Inflammatory macrophage treated with lipopolysaccharide for 1 hour (primary cell): ENCODE data around the gene UVRAG.

Source experiments
- DNase-seq, 2 donors: peaks; one replicate each; pipeline ENCODE4 v3.0.0-alpha.2; 2020 to 2022

Gene UVRAG

DNA sequence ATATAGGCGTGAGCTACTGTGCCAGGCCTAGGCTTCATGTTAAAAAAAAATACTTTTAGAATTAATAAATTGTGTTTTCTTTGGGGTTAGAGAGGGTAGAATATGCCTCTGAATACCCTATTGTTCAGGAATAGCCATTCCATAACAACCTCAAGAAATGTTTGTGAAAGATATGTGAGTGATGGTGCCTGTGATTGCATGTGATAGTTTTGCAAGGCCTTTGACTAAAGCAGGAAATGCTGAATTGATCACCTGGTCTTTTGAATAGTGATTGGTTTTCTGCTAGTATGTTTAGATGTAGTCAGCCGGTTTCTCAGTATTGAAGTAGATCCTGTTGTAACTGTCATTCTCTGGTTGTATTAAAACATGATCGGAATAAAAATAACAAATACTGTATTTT, 73.4 kb downstream of the UVRAG start:
- peak in 1 of 2 donors; percentile 32 for DNase-seq

DNA sequence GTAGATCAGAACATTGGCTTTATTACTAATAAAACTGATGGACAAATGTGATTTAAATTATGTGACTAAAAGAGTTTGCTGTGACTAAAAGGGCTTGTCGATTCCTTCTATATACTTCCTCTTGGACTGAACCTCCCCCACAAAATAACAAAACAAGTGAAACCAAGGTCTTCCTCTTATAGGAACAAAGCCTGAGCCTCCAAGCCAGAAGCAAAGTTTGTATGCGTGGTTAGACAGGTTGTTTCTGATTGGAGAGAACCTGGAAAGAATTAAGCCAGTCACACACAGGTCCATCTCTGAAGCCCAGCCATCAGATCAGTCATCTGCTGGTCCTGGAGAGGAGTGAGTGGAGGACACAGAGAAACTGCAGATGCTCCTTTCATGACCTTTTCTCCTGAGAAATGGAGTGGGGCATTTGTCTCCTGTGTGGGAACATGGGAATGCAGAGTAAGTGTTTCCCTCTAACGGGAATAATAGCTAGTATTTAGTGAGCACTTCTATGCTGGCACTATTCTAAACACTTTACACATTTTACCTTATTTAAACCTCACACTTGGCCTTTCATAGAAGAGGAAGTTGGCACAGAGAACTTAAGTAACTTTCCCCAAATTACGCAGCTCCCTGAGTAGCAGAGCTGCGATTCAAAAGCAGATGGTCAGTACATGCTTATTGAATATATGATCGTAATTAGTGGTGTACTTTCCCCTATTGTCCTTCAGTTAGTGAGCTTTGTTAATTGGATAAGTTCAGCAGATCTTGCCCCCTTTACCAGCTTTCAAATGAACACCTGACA, 77.1 kb downstream of the UVRAG start:
- DNase-seq = peak; percentile 69 to 75

GRCh38 chr11:75893251-75893650, 78.2 kb downstream of the UVRAG start:
- peak in 1 of 2 donors; percentile 25 for DNase-seq

DNA sequence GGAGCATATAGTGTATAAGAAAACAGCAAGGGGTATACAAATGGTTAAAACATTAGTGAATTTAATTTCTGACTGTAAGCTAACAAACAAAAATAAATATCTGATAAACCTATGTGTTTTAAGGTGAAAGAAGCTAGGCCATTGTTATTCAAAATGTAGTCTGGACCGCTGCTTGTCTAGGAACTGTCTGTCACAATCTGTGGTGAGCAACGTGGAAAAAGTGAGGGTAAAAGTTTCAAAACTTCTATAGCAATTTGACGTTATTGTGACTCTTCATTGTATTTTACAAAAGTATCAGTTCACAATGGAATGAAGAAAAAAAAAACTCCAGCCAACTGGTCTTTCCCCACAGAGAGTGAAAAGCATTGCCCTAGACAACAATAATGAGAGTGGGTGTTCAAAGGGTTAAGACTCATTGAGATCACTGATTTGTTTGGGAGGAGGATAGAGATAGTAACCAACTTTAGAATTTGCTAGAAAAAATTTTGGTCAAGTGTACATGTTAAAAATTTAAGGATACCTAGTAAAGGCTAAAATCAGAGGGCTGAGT, 79.1 kb downstream of the UVRAG start:
- DNase-seq = no peak

DNA sequence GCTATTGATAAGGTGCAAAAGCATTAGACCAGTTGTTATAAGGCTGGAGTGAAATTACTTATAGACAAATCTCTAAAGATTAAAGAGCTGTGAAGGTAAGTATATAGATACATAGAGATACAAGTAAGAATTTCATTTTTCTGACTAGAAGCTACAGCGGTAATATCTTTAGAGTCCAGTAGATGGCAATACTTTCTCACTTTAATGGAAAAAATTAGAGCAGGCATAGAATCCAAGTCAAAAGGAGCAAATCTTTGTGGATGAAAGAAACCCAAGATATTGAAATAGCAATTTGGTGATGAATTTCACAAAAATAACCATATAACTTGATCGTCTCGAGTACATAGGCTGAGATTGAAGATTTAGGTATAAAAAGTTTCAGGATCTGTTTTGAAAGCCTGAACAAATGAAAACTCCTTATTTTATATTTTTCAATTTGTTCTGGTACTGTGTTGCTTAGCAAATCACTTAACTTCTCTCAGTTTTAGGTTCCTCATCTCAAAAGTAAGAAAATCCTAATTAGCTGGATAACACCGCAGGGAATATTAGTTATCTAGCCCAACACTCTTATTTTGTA, 81.9 kb downstream of the UVRAG start:
- peak; percentile 40 to 77 for DNase-seq

- no peak for DNase-seq
These were observed 83.9 kb downstream of the UVRAG start for GRCh38 chr11:75898871-75899270.

DNA sequence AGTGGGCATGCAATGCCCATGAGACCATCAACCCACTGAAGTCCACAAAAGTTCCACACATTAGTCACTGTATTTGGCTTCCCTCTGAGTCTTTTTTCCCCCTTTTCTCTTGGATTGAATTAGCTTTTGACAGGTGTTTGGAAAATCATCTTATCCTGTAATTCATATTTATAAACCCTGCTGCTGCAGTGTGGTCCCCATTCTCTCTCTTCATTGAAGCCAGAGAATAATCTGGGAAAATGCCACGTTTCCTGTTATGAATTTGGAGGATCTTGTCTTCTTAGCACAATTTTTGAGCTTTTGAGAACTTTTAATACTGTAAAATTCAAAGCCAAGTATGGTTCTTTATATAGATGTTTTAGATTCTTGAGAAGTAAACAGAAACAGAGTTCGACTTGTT, 84.8 kb downstream of the UVRAG start:
- no peak for DNase-seq

- no peak for DNase-seq
These were observed 85.8 kb downstream of the UVRAG start for GRCh38 chr11:75900848-75901247.

- no peak for DNase-seq
These were observed 87.6 kb downstream of the UVRAG start for GRCh38 chr11:75902631-75903030.

GRCh38 chr11:75903276-75903675, 88.3 kb downstream of the UVRAG start:
- no peak for DNase-seq

DNA sequence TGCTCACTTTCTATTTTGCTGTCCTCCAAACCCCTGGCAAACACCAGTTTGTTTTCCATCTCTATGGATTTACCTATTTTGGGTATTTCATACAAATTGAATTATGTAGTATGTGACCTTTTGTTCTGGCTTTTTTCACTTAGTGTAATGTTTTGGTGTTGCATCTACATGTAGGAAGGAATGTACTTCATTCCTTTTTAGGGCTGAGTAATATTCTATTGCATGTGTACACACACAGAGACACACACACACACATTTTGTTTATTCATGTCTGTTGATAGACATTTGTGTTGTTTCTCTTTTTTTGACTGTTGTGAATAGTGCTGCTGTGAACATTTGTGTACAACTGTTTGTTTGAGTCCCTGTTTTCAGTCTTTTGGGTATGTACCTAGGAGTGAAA, 90.4 kb downstream of the UVRAG start:
- DNase-seq = no peak

DNA sequence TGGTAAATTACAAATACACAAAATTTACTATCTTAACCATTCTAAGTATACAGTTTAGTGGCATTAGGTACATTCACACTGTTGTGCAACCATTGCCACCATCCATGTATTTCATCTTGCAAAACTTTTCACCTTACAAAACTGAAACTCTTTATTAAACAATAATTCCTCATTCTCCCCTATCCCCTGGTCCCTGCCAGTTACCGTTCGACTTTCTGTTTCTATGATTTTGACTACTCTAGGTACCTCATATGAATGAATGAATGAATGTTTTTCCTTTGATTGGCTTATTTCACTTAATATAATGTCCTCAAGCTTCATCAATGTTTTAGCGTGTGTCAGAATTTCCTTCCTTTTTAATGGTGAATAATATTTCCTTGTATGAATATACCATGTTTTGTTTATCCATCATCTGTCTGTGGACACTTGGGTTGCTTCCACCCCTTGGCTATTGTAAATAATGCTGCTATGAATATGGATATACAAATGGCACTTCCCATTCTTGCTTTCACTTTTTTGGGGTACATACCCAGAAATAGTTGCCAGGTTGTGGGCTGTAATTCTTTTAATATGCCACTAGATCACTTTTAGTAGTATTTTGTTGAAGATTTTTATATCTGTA, 93.0 kb downstream of the UVRAG start:
- no peak for DNase-seq

DNA sequence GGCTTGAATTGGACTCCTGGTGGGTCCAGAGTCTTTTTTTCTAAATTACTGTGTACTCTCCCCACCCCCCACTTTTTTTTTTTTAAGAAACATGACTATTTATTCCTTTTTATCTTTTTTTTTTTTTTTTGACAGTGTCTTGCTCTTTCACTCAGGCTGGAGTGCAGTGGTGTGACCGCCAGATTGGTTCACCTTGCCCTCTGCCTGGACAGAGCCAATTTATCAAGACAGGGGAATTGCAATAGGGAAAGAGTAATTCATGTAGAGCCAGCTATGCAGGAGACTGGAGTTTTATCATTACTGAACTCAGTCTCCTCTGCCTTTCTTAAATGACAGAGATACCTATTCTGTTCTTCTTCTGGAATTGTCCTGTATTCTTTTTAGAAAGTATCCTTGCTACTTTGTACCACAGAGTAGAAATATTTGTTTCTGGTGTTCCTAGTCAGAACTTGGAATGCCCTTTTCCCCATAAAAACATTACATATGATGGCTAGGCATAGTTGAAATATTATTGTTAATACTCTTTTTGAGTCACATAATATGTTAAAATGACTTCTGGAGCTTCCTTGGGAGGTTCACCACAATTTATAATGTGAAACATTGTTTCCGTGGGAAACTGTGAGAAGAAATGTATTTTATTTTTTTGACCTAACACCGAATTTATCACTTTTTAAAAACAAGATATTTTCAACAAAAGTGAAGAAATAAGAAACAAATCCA, 95.6 kb downstream of the UVRAG start:
- DNase-seq = no peak

DNA sequence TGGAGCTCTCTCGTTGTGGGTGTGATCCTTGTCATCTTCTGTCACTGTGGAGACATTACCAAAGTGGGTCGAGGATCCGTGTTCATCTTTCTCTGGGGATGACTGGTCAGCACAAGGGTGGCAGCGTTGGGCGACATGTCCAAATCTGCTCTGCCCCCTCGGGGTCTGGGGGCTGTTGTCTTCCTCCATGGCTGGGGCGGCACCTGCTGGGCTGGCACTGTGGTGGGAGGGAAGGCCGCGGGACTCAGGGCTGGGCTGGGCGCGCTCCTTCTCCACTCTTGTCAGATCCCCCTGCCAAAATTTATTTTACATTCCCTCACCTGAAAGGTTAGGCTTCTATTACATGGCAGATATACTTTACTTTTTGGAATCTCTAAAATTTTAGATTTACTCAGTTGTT, 96.4 kb downstream of the UVRAG start:
- DNase-seq = no peak

GRCh38 chr11:75913984-75914383, 99.0 kb downstream of the UVRAG start:
- no peak for DNase-seq

DNA sequence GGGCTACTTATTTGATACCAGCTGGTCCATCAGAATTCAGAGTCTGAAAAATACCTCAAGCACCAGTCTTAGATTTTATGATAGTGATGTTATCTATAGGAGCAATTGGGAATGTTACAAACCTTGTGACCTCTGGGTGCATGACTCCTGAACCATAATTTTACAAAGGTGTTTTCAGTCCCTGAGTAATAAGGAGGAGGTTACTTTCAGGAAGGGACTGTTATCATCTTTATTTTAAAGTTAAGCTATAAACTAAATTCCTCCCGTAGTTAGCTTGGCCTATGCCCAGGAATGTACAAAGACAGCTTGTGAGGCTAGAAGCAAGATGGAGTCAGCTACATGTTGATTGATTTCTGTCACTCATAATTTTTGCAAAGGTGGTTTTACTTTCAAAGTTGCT, 101.9 kb downstream of the UVRAG start:
- no peak for DNase-seq

- no peak for DNase-seq
These were observed 103.3 kb downstream of the UVRAG start for GRCh38 chr11:75918331-75918730.

- DNase-seq = peak in 1 of 2 donors; percentile 19
These were observed 104.5 kb downstream of the UVRAG start for GRCh38 chr11:75919525-75919924.

DNA sequence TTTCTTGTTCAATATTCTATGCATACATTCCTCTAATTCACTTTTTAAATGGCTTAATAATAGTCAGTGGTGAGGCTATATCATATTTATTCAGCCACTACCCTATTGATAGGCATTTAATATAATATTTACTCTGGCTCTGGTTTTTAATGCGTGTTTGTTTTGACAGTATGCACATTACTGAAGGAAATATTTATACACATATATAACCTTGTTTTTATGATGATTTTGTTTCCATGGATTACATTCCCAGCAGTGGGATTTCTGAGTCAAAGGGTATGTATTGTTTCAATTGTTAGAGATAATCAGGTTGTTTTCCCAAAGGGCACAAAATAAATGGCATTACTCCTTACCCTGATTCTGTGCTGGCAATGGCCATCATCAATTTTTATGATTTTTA, 105.8 kb downstream of the UVRAG start:
- no peak for DNase-seq

DNA sequence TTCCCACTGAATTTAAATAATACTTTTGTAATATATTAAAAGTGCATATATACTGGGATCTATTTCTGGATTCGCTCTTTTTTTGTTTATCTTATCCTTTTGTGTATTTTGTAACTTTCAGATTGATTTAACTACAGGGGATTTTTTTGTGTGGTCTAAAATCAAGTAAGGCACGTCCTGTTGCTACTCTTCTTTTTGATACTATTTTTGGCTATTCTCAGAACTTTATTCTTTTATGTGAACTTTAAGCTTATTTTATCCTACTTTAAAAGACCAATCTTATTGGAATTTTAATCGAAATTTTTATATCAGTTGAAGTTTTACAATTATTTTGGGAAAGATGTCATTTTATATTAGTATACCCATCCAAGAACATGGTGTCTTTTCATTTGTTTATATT, 106.8 kb downstream of the UVRAG start:
- DNase-seq = no peak

GRCh38 chr11:75924966-75925784, 110.2 kb downstream of the UVRAG start:
- DNase-seq = no peak

DNA sequence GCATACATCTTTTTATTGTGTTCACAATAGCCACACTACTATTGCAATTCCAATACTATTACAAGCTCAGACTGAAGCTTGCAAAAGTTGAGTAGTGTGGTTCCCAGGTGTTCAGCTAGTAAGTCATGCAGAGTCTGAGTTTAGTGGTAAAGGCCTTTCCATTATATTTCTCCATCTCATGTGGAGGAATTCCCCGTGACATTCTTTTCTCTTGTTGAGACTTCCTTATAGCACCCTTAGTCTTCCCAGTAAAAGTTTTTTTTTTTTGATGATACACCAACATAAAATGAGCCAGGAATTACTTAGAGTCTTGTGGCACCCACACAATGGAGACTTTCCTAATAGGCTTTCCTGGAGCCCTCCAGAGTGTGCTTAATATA, 110.8 kb downstream of the UVRAG start:
- no peak for DNase-seq
